GM21447 (cell line): ENCODE results near the gene RNF223.
"Not testable (repeated sequence)": the region's sequence is repeated elsewhere in the genome, so short reads cannot be mapped to it uniquely, and the experiment has no call there.

ENCODE experiments used
- ATAC-seq: cut with Tn5 transposase; IDR thresholded peaks from one replicate; pipeline ENCODE4 v1.9.1; 2021; ENCODE audit not compliant: unreplicated experiment

The RNF223 gene

GRCh38 chr1:1061682-1062345 is 12.3 kb downstream of the RNF223 start:
- no peak for ATAC-seq

GRCh38 chr1:1060281-1061000 is 13.7 kb downstream of the RNF223 start:
- ATAC-seq: no peak

DNA sequence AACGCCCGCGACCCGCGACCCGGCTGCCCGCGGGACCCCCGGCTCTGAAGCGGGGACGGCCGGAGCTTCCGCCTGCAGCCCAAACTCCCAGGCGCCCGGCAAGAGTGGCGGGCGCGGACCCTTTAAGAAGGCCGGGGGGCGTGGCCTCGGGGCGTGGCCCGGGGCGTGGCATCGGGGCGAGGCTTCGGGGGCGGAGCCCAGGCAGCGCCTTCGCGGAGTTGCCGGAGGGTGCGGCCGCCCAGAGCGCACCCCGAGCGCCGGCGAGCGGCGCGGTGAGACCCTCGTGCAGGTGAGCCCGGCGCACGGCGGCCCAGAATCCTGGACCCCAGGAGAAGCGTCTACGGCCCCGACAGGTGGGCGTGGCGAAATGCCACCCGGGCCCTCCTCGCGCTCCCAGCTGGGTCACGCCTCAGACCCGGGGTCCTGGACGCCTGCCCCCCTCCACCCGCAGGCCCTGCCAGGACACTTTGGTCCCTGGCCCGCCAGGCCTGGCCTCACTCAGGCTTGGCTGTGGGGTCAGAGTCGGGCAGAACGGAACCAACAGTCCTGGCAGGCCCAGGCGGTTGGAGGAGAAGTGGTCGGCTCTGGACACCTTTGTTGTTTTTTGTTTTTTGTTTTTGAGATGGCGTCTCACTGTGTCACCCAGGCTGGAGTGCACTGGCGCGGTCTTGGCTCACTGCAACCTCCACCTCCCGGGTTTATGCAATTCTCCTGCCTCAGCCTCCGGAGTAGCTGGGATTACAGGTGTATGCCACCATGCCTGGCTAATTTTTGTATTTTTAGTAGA is 14.4 kb downstream of the RNF223 start:
- ATAC-seq: peak; percentile 54

DNA sequence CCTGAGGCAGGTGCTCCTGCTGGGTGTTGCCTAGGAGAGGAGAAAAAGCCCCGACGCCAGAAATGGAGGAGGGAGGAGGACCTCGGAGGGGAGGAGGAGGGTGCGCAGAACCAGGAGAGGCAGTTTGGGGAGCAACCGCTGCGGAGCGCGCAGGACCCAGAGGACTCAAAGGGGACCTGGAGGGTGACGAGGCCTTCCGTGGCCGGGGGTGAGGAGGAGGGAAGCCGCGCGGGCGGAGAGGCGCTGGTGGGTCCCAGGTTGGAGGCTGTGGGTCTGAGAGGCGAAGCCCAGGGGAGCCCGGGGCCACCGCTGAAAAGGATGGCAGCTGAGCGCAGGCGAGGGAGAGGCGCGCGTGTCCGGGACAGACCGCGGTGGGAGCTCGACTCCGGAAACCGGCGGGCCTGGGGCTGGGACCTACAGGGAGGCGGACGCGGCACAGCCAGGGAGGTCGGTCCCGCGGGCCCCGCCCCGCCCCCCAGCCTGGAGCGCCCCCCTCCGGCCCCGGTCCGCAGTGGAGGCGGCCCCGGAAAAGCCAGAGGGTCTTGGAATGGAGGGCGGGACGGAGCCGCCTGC is 15.1 kb downstream of the RNF223 start:
- ATAC-seq: peak; percentile 32

DNA sequence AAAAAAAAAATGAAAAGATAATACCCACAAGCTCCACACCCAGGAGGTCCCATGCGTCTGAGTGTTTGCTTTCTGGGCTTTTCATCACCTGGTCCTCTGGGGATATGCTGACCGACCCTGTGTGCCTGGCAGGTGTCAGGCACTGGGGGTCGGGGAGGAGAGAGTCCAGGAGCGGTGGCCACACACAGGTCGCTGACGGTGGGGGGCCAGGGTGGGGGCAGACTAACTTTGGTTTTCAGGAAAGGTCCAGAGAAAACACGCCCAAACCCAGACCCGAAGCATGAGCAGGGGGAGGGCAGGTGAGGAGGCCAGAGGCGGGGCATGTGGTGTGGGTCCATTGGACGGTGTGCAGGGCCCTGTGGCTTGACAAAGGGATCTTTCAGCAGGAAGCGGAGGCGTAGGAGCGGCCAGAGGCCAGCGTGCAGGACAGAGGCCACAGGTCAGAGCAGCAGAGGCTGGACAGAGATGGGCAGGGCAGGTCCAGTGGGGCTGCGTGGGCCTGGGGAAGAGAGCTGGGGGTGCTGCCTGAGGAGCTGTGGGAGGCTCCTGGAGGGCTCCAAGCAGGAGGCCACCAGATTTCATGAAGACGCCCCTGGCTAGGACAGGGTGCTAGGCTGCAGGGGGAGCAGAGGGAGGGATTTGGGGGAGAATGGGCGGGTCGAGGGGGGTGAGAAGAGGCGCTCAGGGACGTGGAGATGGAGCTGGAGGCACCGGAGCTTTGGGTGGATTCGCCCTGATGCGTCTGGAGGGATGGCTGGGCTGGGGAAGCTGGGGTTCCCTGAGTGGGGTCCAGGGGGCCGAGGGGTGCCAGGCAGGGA is 15.8 kb downstream of the RNF223 start:
- ATAC-seq: no peak

- ATAC-seq: not testable (repeated sequence)
Measured at GRCh38 chr1:1057769-1058087, 16.4 kb downstream of the RNF223 start.

DNA sequence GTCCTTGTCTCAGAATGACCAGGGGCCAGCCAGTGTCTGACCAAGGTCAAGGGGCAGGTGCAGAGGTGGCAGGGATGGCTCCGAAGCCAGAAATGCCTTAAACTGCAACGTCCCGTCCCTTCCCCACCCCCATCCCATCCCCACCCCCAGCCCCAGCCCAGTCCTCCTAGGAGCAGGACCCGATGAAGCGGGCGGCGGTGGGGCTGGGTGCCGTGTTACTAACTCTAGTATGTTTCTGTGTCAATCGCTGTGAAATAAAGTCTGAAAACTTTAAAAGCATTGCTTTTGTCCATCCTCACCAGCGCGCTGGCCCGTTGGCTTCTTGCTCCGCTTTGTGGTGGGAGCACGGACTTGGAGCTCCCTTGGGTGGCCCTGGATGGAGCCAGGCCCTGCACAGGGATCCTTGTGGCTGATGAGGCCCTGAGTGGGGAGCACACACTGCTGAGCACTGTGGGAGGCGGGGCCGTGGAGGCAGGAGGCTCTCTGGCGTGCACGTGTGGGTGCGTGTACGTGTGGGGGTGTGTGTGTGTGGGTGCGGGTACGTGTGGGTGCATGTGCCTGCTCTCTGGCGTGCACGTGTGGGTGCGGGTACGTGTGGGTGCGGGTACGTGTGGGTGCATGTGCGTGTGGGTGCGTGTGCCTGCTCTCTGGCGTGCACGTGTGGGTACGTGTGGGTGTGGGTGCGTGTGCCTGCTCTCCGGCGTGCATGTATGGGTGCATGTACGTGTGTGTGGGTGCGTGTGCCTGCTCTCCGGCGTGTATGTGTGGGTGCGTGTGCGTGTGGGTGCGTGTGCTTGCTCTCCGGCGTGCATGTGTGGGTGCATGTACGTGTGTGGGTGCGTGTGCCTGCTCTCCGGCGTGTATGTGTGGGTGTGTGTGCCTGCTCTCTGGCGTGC is 18.0 kb downstream of the RNF223 start:
- no peak for ATAC-seq

GRCh38 chr1:1054971-1055370 is 19.1 kb downstream of the RNF223 start:
- ATAC-seq: no peak

DNA sequence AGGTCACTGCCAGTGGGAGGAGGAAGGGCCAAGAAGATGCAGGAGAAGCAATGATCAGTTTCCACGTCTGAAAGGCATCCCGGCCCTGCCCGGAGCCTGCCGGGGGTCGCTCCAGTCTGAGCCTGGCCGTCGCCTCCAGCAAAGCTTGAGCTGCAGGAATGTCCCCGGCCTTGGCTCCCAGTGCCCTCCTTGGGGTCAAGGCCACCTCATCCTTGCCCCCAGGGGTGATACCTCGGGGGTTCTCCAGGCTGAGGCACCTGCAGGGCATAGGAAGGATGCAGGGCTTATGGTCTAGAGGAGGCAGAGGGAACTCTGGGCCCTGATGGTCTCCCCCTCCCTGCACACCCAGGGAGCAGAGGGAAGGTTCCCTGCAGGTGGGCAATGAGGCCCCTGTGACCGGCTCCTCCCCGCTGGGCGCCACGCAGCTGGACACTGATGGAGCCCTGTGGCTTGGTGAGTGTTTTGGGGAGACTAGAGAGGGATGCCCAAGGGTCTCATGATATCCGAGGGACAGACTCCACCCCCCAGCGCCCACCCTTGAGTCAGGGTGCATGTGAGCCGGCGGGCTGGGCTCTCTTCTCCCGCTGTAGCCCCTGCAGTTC is 19.9 kb downstream of the RNF223 start:
- ATAC-seq: no peak

GRCh38 chr1:1053682-1054081 is 20.4 kb downstream of the RNF223 start:
- no peak for ATAC-seq

DNA sequence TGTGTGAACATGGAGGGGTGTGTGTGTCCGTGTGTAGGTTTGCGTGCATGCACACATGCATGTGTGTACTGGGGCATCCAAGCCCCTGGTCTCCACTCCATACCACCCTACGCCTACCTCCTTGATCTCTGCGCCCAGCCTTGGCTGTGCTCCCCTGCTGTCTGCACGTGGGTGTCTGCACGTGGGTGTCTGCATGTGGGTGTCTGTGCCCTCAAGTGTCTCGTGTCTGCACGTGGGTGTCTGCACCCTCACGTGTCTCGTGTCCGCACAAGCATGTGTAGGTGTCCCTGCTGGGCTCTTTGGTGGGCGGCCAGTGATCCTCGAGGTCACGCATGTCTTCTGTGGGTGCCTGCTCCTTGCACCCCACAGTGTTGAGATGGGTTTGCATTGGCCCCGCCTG is 21.1 kb downstream of the RNF223 start:
- ATAC-seq: no peak

DNA sequence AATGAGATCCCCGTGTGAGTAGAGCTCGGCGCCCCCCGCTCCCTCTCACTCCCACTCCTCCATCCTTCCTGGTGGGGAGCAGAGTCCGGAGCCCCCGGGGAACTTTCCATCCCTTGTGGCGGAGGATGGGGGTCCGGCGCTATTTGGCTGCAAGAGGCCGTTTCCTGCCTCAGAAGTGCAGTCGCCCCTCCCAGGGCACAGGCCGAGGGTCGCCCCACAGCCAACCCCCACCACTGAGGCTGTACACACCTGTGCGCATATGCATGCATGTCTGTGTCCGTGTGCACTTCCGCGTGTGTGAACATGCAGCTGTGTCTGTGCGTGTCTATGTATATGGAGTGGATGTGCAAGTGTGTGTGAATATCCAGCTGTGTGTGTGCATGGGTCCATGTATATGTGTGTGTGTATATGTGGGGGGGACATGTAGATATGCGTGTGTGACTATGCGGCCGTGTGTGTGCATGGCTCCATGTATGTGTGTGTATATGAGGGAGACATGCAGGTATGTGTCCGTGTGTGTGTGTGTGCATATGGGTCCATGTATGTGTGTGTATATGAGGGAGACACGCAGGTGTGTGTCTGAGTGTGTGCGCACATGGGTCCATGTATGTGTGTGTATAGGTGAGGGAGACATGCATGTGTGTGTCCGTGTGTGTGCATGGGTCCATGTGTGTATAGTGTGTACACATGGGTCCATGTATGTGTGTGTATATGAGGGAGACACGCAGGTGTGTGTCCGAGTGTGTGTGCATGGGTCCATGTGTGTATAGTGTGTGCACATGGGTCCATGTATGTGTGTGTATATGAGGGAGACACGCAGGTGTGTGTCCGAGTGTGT is 21.9 kb downstream of the RNF223 start:
- ATAC-seq: no peak

DNA sequence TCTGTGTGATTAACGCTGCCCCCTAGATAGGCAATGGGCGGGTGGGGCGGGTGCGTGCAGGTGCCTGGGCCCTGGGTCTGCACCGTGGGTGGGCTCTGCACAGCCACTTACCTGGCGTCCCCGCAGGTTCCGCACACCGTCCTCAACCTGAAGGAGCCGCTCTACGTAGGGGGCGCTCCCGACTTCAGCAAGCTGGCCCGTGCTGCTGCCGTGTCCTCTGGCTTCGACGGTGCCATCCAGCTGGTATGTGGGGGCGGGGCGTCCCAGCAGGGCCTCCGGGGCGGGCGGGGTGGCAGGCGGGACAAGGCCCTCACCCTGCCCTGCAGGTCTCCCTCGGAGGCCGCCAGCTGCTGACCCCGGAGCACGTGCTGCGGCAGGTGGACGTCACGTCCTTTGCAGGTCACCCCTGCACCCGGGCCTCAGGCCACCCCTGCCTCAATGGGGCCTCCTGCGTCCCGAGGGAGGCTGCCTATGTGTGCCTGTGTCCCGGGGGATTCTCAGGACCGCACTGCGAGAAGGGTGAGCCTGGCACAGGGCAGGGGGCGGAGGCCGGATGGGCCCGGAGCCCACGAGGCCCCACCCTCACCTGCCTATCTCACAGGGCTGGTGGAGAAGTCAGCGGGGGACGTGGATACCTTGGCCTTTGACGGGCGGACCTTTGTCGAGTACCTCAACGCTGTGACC is 22.8 kb downstream of the RNF223 start:
- ATAC-seq: no peak

- ATAC-seq: no peak
Measured at GRCh38 chr1:1050577-1051052, 23.5 kb downstream of the RNF223 start.

DNA sequence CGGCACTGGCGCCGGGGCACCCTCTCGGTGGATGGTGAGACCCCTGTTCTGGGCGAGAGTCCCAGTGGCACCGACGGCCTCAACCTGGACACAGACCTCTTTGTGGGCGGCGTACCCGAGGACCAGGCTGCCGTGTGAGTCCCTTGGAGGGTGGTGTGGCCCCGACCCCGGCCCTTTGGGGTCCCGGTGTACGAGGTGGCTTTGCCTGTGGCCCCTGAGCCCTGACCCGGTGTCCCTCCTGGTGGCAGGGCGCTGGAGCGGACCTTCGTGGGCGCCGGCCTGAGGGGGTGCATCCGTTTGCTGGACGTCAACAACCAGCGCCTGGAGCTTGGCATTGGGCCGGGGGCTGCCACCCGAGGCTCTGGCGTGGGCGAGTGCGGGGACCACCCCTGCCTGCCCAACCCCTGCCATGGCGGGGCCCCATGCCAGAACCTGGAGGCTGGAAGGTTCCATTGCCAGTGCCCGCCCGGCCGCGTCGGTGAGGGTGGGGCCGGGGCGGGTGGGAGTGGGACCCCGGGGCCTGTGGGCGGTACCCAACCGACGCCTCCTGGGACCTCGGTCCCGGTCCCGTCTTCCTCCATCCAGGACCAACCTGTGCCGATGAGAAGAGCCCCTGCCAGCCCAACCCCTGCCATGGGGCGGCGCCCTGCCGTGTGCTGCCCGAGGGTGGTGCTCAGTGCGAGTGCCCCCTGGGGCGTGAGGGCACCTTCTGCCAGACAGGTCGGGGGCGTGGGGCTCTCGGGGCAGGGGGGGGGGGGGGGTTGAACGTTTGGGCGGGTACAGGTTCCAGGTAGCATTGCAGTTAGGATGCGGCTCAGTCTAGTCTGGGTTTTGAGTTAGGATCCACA is 24.6 kb downstream of the RNF223 start:
- ATAC-seq: no peak

GRCh38 chr1:1048765-1049164 is 25.3 kb downstream of the RNF223 start:
- no peak for ATAC-seq

DNA sequence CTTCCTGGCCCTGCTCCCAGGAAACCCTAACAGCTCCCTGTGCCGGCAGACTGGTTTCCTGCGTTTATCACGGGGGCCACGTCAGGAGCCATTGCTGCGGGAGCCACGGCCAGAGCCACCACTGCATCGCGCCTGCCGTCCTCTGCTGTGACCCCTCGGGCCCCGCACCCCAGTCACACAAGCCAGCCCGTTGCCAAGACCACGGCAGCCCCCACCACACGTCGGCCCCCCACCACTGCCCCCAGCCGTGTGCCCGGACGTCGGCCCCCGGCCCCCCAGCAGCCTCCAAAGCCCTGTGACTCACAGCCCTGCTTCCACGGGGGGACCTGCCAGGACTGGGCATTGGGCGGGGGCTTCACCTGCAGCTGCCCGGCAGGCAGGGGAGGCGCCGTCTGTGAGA is 26.1 kb downstream of the RNF223 start:
- ATAC-seq: no peak
